Measurements from ENCODE around the gene NFIC. TPM values are rescaled to one million over a fixed set of nuclear protein-coding genes. Genes with fewer than 3 reads are reported as not detected.

The NFIC gene
- total and polyA plus RNA-seq, 3 donors from 2014 or later = 56.5 to 127 (median 113) TPM

DNA sequence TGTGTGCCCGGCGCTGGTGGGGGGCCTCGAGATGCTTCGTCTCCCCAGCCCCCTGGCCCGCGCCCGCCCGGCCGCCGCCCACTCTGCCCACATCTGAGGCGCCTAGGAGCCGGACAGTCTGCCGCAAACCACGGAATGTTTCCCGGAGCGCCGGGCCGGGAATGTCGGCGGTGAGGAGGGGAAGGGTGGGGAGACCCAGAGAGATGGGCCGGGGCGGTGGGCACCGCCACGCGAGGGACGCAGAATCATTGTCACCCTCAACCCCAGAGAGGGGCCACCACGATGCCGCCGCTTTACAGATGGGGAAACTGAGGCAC, 46.1 kb upstream of the NFIC start:
- Histone ChIP-seq H3K4me3 (no peak overlapping the region), H3K27ac (no peak overlapping the region), H3K9me3 (no peaks in the 10 kb centered on the region), H3K36me3 (ENCODE audit: low read depth, missing control alignments) (no peaks in the 10 kb centered on the region), H3K4me1 (no peaks in the 10 kb centered on the region), H3K27me3 (no peaks in the 10 kb centered on the region)
- no peak for DNase-seq
- intact Hi-C loops (cut with DNase I; ENCODE audit: low total_unique reads) = loop anchor here (5.0 kb wide), 1 partner anchor 152 kb away; no protein-coding TSS in a partner anchor
- TF ChIP-seq, protein P1, sequence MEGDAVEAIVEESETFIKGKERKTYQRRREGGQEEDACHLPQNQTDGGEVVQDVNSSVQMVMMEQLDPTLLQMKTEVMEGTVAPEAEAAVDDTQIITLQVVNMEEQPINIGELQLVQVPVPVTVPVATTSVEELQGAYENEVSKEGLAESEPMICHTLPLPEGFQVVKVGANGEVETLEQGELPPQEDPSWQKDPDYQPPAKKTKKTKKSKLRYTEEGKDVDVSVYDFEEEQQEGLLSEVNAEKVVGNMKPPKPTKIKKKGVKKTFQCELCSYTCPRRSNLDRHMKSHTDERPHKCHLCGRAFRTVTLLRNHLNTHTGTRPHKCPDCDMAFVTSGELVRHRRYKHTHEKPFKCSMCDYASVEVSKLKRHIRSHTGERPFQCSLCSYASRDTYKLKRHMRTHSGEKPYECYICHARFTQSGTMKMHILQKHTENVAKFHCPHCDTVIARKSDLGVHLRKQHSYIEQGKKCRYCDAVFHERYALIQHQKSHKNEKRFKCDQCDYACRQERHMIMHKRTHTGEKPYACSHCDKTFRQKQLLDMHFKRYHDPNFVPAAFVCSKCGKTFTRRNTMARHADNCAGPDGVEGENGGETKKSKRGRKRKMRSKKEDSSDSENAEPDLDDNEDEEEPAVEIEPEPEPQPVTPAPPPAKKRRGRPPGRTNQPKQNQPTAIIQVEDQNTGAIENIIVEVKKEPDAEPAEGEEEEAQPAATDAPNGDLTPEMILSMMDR (IDR thresholded peaks at IDR 0.05) = no peak
- no peak for TF ChIP-seq POLR2A (IDR thresholded peaks at IDR 0.05)
- WGBS, 2 donors = 50 to 54% methylated on average over 16 to 29 of the region's 29 CpGs

DNA sequence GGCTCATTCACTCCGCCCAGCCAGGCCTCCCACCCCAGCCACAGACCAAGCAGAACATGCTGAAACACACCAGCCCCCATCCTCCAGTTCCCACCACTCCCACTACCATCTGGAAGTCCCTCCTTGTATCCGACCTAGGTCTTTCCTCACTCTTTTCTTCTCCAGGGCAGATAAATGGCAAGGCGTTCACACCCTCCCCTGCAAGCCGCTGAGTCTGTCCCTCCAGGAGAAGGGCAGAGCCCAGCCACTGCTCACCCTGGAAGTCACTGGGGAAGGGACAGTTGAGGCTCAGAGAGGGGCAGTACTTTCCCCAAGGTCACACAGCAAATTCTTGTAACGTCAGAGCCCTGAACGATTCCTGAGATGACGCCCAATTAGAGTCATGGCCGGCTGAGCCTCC, 45.5 kb upstream of the NFIC start:
- no peaks in the 10 kb centered on the region for H3K4me1 ChIP-seq
- intact Hi-C loops (cut with DNase I; ENCODE audit: low total_unique reads) = loop anchor here (5.0 kb wide), 1 partner anchor 151 kb away; no protein-coding TSS in a partner anchor
- DNase-seq = no peak
- no peaks in the 10 kb centered on the region for H3K36me3 ChIP-seq (ENCODE audit: low read depth, missing control alignments)
- H3K27ac ChIP-seq = no peak overlapping the region
- H3K4me3 ChIP-seq = no peak overlapping the region
- no peaks in the 10 kb centered on the region for H3K27me3 ChIP-seq
- WGBS, 2 donors = 50 to 60% methylated on average over 8 of the region's 8 CpGs
- TF ChIP-seq, protein P1 (IDR thresholded peaks at IDR 0.05) = no peak
- no peak for TF ChIP-seq POLR2A (IDR thresholded peaks at IDR 0.05)
- H3K9me3 ChIP-seq = no peaks in the 10 kb centered on the region

DNA sequence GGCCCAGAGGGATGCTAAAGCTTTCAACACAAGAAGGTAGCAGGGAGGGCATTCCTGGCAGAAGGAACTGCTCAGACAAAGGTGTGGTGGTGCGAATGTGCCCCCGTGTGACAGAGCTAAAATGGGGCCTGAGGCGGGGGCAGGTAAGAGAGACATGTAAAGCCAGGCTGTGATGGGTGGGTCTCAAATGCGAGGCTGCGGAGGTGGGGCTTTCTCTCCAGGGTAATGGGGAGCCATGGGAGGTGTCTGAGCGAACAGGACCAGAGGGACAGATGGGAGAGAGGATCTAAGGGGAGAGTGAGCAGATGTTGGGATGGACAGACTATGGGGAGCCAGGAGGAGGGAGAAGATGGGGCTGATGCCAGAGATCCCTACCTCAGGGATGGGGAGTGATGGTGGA, 44.7 kb upstream of the NFIC start:
- no peaks in the 10 kb centered on the region for H3K4me1 ChIP-seq
- WGBS, 2 donors = 61 to 64% methylated on average over 6 of the region's 6 CpGs
- intact Hi-C loops (cut with DNase I; ENCODE audit: low total_unique reads) = loop anchor here (5.0 kb wide), 1 partner anchor 151 kb away; no protein-coding TSS in a partner anchor
- H3K27ac ChIP-seq = no peak overlapping the region
- no peaks in the 10 kb centered on the region for H3K36me3 ChIP-seq (ENCODE audit: low read depth, missing control alignments)
- H3K27me3 ChIP-seq = no peaks in the 10 kb centered on the region
- H3K4me3 ChIP-seq = no peak overlapping the region
- TF ChIP-seq, protein P1 (IDR thresholded peaks at IDR 0.05) = no peak
- no peak for TF ChIP-seq POLR2A (IDR thresholded peaks at IDR 0.05)
- no peak for DNase-seq
- no peaks in the 10 kb centered on the region for H3K9me3 ChIP-seq

DNA sequence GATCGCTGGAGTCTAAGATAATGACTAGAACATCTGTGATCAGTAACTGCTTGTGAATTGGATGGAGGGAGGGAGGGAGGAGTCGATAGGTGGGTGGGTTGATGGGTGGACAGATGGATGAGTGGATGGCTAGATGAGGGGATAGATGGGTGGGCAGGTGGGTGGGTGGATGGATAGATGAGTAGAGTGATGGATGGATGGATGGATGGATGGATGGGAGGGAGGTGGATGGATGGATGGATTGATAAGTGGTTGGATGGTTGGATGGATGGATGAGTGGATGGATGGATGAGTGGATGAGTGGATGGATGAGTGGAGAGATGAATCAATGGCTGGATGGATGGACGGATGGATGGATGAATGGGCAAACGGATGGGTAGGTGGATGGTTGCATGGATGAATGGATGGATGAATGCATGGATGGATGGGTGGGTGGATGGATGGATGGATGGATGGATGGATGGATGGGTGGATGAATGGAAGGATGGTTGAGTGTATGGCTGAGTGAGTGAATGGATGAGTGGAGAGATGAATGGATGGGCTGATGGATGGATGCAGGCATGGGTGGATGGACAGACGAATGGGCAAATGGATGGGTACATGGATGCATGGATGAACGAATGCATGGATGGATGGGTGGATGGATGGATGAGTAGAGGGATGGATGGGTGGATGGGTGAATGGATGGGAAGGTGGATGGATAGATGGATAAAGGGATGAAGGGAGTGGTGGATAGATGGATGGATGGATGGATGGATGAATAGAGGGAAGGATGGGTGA, 44.0 kb upstream of the NFIC start:
- H3K27me3 ChIP-seq = no peaks in the 10 kb centered on the region
- no peaks in the 10 kb centered on the region for H3K4me1 ChIP-seq
- no peak overlapping the region for H3K4me3 ChIP-seq
- no peaks in the 10 kb centered on the region for H3K36me3 ChIP-seq (ENCODE audit: low read depth, missing control alignments)
- TF ChIP-seq, protein P1 (IDR thresholded peaks at IDR 0.05) = no peak
- TF ChIP-seq POLR2A (IDR thresholded peaks at IDR 0.05) = no peak
- intact Hi-C loops (cut with DNase I; ENCODE audit: low total_unique reads) = loop anchor here (5.0 kb wide), 1 partner anchor 150 kb away; no protein-coding TSS in a partner anchor
- no peaks in the 10 kb centered on the region for H3K9me3 ChIP-seq
- no peak for DNase-seq
- H3K27ac ChIP-seq = no peak overlapping the region
- WGBS, 2 donors = 65 to 69% methylated on average over 6 of the region's 6 CpGs

DNA sequence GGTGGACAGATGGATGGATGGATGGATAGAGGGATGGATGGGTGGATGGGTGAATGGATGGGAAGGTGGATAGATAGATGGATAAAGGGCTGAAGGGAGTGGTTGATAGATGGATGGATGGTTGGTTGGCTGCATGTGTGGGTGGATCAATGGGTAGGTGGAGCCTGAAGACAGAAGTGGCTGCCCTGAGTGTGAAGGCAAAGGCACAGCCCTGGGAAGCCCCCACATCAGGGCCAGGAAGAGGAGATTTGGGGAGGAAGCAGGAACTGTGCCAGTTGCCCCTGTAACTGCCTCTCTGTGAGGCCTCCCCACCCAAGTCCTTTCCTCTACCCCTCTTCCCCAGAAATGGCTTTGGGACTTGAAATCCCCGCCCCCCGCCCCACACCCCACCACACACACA, 43.4 kb upstream of the NFIC start:
- no peak for DNase-seq
- Histone ChIP-seq H3K4me3 (no peak overlapping the region), H3K27ac (no peak overlapping the region), H3K4me1 (no peaks in the 10 kb centered on the region), H3K27me3 (no peaks in the 10 kb centered on the region), H3K9me3 (no peaks in the 10 kb centered on the region), H3K36me3 (ENCODE audit: low read depth, missing control alignments) (no peaks in the 10 kb centered on the region)
- WGBS, 2 donors = 54 to 61% methylated on average over 2 of the region's 2 CpGs
- intact Hi-C loops (cut with DNase I; ENCODE audit: low total_unique reads) = loop anchor here (5.0 kb wide), 1 partner anchor 149 kb away; no protein-coding TSS in a partner anchor
- TF ChIP-seq POLR2A (IDR thresholded peaks at IDR 0.05) = no peak
- TF ChIP-seq, protein P1 (IDR thresholded peaks at IDR 0.05) = no peak
